ENCODE measurements around the gene SCN5A. TPM values are rescaled to one million over a fixed set of nuclear protein-coding genes. Genes with fewer than 3 reads are reported as not detected.

Gene SCN5A
- total and polyA plus RNA-seq, 2 of the 4 experiments (the other 2 are of a cell fraction), result 1.9 to 2.0 TPM

GRCh38 chr3:38644662-38645053, 4.8 kb downstream of the SCN5A start:
- Histone ChIP-seq H3K9me1 (ENCODE audit: insufficient read depth, low read length) (no peaks in the 10 kb centered on the region; the same call in 1 of the 2 replicates), H2AK9ac (replicated peaks; ENCODE audit: low read depth, low read length, poor library complexity) (no peak overlapping the region), H3K36me3 (ENCODE audit: control insufficient read depth, insufficient read depth, low read length) (no peaks in the 10 kb centered on the region), H3K14ac (replicated peaks; ENCODE audit: low read depth, low read length) (no peak overlapping the region), H4K8ac (ENCODE audit: low read depth in 2 of 2, low read length in 2 of 2) (no peak overlapping the region), H3K9me3 (ENCODE audit: control insufficient read depth, insufficient read depth, low read length) (no peaks in the 10 kb centered on the region), H3K4me3 (ENCODE audit: insufficient read depth, low read depth, low read length) (no peak overlapping the region), H3K27ac (ENCODE audit: insufficient read depth, low read length) (no peak overlapping the region), H4K20me1 (ENCODE audit: insufficient read depth, low read length) (no peaks in the 10 kb centered on the region), H2AFZ (replicated peaks; ENCODE audit: low read length, poor library complexity) (no peak overlapping the region), H3K18ac (ENCODE audit: low read depth, low read length) (no peak overlapping the region), H2BK20ac (ENCODE audit: low read depth, low read length) (no peak overlapping the region), H3K4me1 (ENCODE audit: control insufficient read depth, insufficient read depth, low read length) (no peaks in the 10 kb centered on the region), H2BK5ac (ENCODE audit: low read depth, low read length, poor library complexity, severe bottlenecking) (no peak overlapping the region), H3K4me2 (ENCODE audit: low read depth, low read length) (no peak overlapping the region), H4K5ac (ENCODE audit: low read depth, low read length) (no peak overlapping the region), H3K23ac (ENCODE audit: low read depth, low read length) (no peak overlapping the region), H3K56ac (ENCODE audit: extremely low read depth, insufficient read depth, low read length) (no peak overlapping the region), H3K27me3 (ENCODE audit: control insufficient read depth, insufficient read depth, low read length) (no peaks in the 10 kb centered on the region; the same call in 1 of the 2 replicates), H3K9ac (ENCODE audit: low read depth, low read length) (no peak overlapping the region), H2BK120ac (ENCODE audit: low read depth, low read length) (no peak overlapping the region), H2AK5ac (ENCODE audit: low read depth, low read length) (no peak overlapping the region), H3K79me1 (ENCODE audit: low read depth in 1 of 2, low read length in 2 of 2) (peaks cover 0 to 11% of the 10 kb centered on the region in 2 experiments; a peak in 2 of 4 replicates), H2BK15ac (ENCODE audit: low read depth, low read length) (no peak overlapping the region), H3K4ac (ENCODE audit: low read depth, low read length) (no peak overlapping the region), H4K91ac (ENCODE audit: insufficient read depth, low read depth, low read length) (no peak overlapping the region)
- ATAC-seq (ENCODE audit: low read depth), result no peak
- dilution Hi-C loops (cut with HindIII; ENCODE audit: low sequenced_read_pairs, unreplicated experiment) (no loop called here), intact Hi-C loops (cut with micrococcal nuclease) (loop anchor here (5.0 kb wide), 1 partner anchor 353 kb away; no protein-coding TSS in a partner anchor), in situ Hi-C loops (cut with MboI; ENCODE audit: low sequenced_read_pairs) (loop anchor here (5.0 kb wide), 1 partner anchor 107 kb away; no protein-coding TSS in a partner anchor)
- no TSS peak for BruUV-seq (replicated peaks)
- POLR2A ChIA-PET (ENCODE audit: unreplicated experiment), result no interaction called here
- no peak for DNase-seq
- TF ChIP-seq MAZ (IDR thresholded peaks at IDR 0.05; ENCODE audit: borderline replicate concordance, low read depth, low read length), result no peak
- no peak for TF ChIP-seq POLR2A (IDR thresholded peaks at IDR 0.05; ENCODE audit: low read depth, low read length)
- TF ChIP-seq CEBPB (IDR thresholded peaks at IDR 0.05; ENCODE audit: low read depth, low read length), result no peak
- no peak for TF ChIP-seq FOS (IDR thresholded peaks at IDR 0.05; ENCODE audit: low read depth, low read length)
- TF ChIP-seq RFX5 (IDR thresholded peaks at IDR 0.05; ENCODE audit: low read depth, low read length), result no peak
- CTCF ChIA-PET, result no interaction called here
- WGBS, 2 experiments (ENCODE audit: extremely low coverage in 2 of 2, insufficient read length in 1 of 2), result 100% methylated on average over 1 of the region's 7 CpGs; no CpG with 5 or more reads in 1 of the 2 experiments

Data from IMR-90 (cell line).